ENCODE data around the gene UHRF1.
A peak's percentile ranks its signal among the peaks of the same experiment; 100 is the strongest.
"Not testable (repeated sequence)": the region's sequence is repeated elsewhere in the genome, so short reads cannot be mapped to it uniquely, and the experiment has no call there.

The UHRF1 gene

GRCh38 chr19:4892962-4893361 is 16.3 kb upstream of the UHRF1 start:
- DNase-seq; in situ Hi-C loops (cut with HindIII; ENCODE audit: low pct_ligation_motif_present, low pct_unique_long_range_greater_than_20kb, low sequenced_read_pairs): not testable (repeated sequence)

- in situ Hi-C loops (cut with HindIII; ENCODE audit: low pct_ligation_motif_present, low pct_unique_long_range_greater_than_20kb, low sequenced_read_pairs): no loop called here
Measured at GRCh38 chr19:4896372-4896771, 12.9 kb upstream of the UHRF1 start.

GRCh38 chr19:4897146-4897545 is 12.2 kb upstream of the UHRF1 start:
- no peak for DNase-seq
- in situ Hi-C loops (cut with HindIII; ENCODE audit: low pct_ligation_motif_present, low pct_unique_long_range_greater_than_20kb, low sequenced_read_pairs): no loop called here

More at GRCh38 chr19:4896372-4896771, 12.9 kb upstream of the UHRF1 start:
- DNase-seq: peak; percentile 50

- in situ Hi-C loops (cut with HindIII; ENCODE audit: low pct_ligation_motif_present, low pct_unique_long_range_greater_than_20kb, low sequenced_read_pairs); DNase-seq: not testable (repeated sequence)
Measured at GRCh38 chr19:4900879-4901278, 8.4 kb upstream of the UHRF1 start.

GRCh38 chr19:4902796-4903195 is 6.5 kb upstream of the UHRF1 start, which contains the start of gene ARRDC5:
Gene ARRDC5 (minus strand): TSS chr19:4902896. CDS start chr19:4902825, 71 bp downstream.
- DNase-seq: no peak
- in situ Hi-C loops (cut with HindIII; ENCODE audit: low pct_ligation_motif_present, low pct_unique_long_range_greater_than_20kb, low sequenced_read_pairs): no loop called here

- no peak for DNase-seq
- in situ Hi-C loops (cut with HindIII; ENCODE audit: low pct_ligation_motif_present, low pct_unique_long_range_greater_than_20kb, low sequenced_read_pairs): no loop called here
Measured at GRCh38 chr19:4904481-4904880, 4.8 kb upstream of the UHRF1 start.

- in situ Hi-C loops (cut with HindIII; ENCODE audit: low pct_ligation_motif_present, low pct_unique_long_range_greater_than_20kb, low sequenced_read_pairs): no loop called here
- no peak for DNase-seq
Measured at GRCh38 chr19:4906963-4907362, 2.3 kb upstream of the UHRF1 start.

- in situ Hi-C loops (cut with HindIII; ENCODE audit: low pct_ligation_motif_present, low pct_unique_long_range_greater_than_20kb, low sequenced_read_pairs): no loop called here
- DNase-seq: no peak
Measured at GRCh38 chr19:4908360-4908759, 941 bp upstream of the UHRF1 start.

- in situ Hi-C loops (cut with HindIII; ENCODE audit: low pct_ligation_motif_present, low pct_unique_long_range_greater_than_20kb, low sequenced_read_pairs): no loop called here
- DNase-seq: no peak
Measured at GRCh38 chr19:4908781-4909155, 533 bp upstream of the UHRF1 start.

GRCh38 chr19:4909897-4910593 is 744 bp downstream of the UHRF1 start:
- in situ Hi-C loops (cut with HindIII; ENCODE audit: low pct_ligation_motif_present, low pct_unique_long_range_greater_than_20kb, low sequenced_read_pairs): no loop called here
- peak; percentile 89 for DNase-seq

GRCh38 chr19:4910594-4911281 is 1.4 kb downstream of the UHRF1 start:
- in situ Hi-C loops (cut with HindIII; ENCODE audit: low pct_ligation_motif_present, low pct_unique_long_range_greater_than_20kb, low sequenced_read_pairs): no loop called here
- peak; percentile 15 for DNase-seq

- no peak for DNase-seq
- in situ Hi-C loops (cut with HindIII; ENCODE audit: low pct_ligation_motif_present, low pct_unique_long_range_greater_than_20kb, low sequenced_read_pairs): no loop called here
Measured at GRCh38 chr19:4911314-4911713, 2.0 kb downstream of the UHRF1 start.

GRCh38 chr19:4911786-4912672 is 2.7 kb downstream of the UHRF1 start:
- in situ Hi-C loops (cut with HindIII; ENCODE audit: low pct_ligation_motif_present, low pct_unique_long_range_greater_than_20kb, low sequenced_read_pairs): no loop called here
- peak; percentile 97 for DNase-seq

GRCh38 chr19:4913996-4914735 is 4.9 kb downstream of the UHRF1 start:
- in situ Hi-C loops (cut with HindIII; ENCODE audit: low pct_ligation_motif_present, low pct_unique_long_range_greater_than_20kb, low sequenced_read_pairs): no loop called here
- DNase-seq: no peak

- in situ Hi-C loops (cut with HindIII; ENCODE audit: low pct_ligation_motif_present, low pct_unique_long_range_greater_than_20kb, low sequenced_read_pairs): no loop called here
- peak; percentile 81 for DNase-seq
Measured at GRCh38 chr19:4914736-4915501, 5.6 kb downstream of the UHRF1 start.

- no peak for DNase-seq
- in situ Hi-C loops (cut with HindIII; ENCODE audit: low pct_ligation_motif_present, low pct_unique_long_range_greater_than_20kb, low sequenced_read_pairs): no loop called here
Measured at GRCh38 chr19:4916292-4917082, 7.2 kb downstream of the UHRF1 start.
